Osteoblast (primary cell): Measurements from ENCODE around the gene EFNA1. TPM values are rescaled to one million over a fixed set of nuclear protein-coding genes. Genes with fewer than 3 reads are reported as not detected.

ENCODE experiments used
- DNase-seq: peaks from one replicate; pipeline ENCODE4 v3.0.0; 2011; ENCODE audit warnings: low spot score, mixed read lengths; ENCODE audit not compliant: insufficient read length; ENCODE audit errors: missing footprints
- H2AFZ ChIP-seq: 2 replicates; pipeline ENCODE4 v1.6.0; 2011; ENCODE audit warnings: mild to moderate bottlenecking, low read length
- H3K27ac ChIP-seq: 2 replicates; pipeline ENCODE4 v1.5.1; 2011; ENCODE audit warnings: mild to moderate bottlenecking, low read depth, low read length, moderate library complexity
- H3K27me3 ChIP-seq: 2 replicates; pipeline ENCODE4 v1.6.0; 2012; ENCODE audit warnings: mild to moderate bottlenecking, control low read depth, inconsistent platforms, low read length, moderate library complexity; ENCODE audit not compliant: insufficient read depth
- H3K36me3 ChIP-seq: 2 replicates; pipeline ENCODE4 v1.5.1; 2011; ENCODE audit warnings: mild to moderate bottlenecking, low read length, control low read depth, moderate library complexity; ENCODE audit not compliant: insufficient read depth
- H3K4me1 ChIP-seq: 2 replicates; pipeline ENCODE4 v1.5.1; 2011; ENCODE audit warnings: mild to moderate bottlenecking, low read length, control low read depth, moderate library complexity; ENCODE audit not compliant: insufficient read depth
- H3K4me2 ChIP-seq: 2 replicates; pipeline ENCODE4 v1.6.0; 2011; ENCODE audit warnings: mild to moderate bottlenecking, low read length; ENCODE audit not compliant: insufficient read depth
- H3K4me3 ChIP-seq: fragments of 200-600 bp; sonication (generic); 3 replicates; pipeline ENCODE4 v1.5.1; 2012; ENCODE audit warnings: mild to moderate bottlenecking, low read length, inconsistent platforms; ENCODE audit not compliant: insufficient read depth
- H3K79me2 ChIP-seq: 2 replicates; pipeline ENCODE4 v1.6.0; 2012; ENCODE audit warnings: mild to moderate bottlenecking, low read length, control low read depth, inconsistent platforms; ENCODE audit not compliant: insufficient read depth
- H3K9me3 ChIP-seq: 2 replicates; pipeline ENCODE4 v1.5.1; 2011; ENCODE audit warnings: low read depth, low read length, control low read depth
- H4K20me1 ChIP-seq: 2 replicates; pipeline ENCODE4 v1.6.0; 2012; ENCODE audit warnings: mild to moderate bottlenecking, low read length, control low read depth; ENCODE audit not compliant: insufficient read depth
- CTCF ChIP-seq: IDR thresholded peaks from 2 replicates; pipeline ENCODE4 v1.5.1; 2011; ENCODE audit warnings: mild to moderate bottlenecking, low read depth, low read length, moderate library complexity; ENCODE audit errors: extremely low read depth
- total RNA-seq: library from RNA; depleted of rRNA; stranded (reverse); fragments of >200 nt; gene quantifications from 2 replicates; pipeline ENCODE4 v1.2.3, GENCODE V29; 2012

Gene EFNA1
- total RNA-seq, 1 donor, result 0.36 TPM

DNA sequence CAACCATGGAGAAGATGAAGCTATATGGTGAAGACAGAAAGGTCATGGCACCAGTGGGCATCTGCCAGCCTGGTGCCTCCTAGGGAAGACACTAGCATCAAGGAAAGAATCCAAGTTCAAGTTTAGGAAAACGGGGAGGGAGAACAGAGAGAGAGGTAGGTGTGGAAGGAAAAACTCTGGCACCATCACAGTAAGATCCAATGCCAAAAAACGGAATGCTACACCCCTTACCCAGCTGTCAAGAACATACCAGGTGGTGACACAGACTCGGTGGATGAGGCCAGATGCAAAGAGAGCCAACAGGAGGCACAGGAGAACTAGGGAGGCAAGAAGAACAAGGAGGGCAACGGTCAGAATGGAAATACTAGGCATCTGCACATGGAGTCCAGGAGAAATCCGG lies 41.9 kb downstream of the EFNA1 start:
- peaks cover 21% of the 10 kb centered on the region for H3K4me1 ChIP-seq
- no peak for DNase-seq
- peaks cover 22% of the 10 kb centered on the region for H3K79me2 ChIP-seq
- H3K9me3 ChIP-seq, result no peaks in the 10 kb centered on the region
- H2AFZ ChIP-seq, result no peak overlapping the region
- no peak overlapping the region for H3K4me2 ChIP-seq
- H4K20me1 ChIP-seq, result peaks cover 14% of the 10 kb centered on the region
- H3K27ac ChIP-seq, result no peak overlapping the region
- H3K4me3 ChIP-seq, result no peak overlapping the region
- peaks cover 11% of the 10 kb centered on the region for H3K27me3 ChIP-seq
- no peak for TF ChIP-seq CTCF
- peaks cover 26% of the 10 kb centered on the region for H3K36me3 ChIP-seq

- no peak for TF ChIP-seq CTCF
- Histone ChIP-seq H3K27ac (no peak overlapping the region), H3K4me1 (peaks cover 21% of the 10 kb centered on the region), H3K79me2 (peaks cover 22% of the 10 kb centered on the region), H3K9me3 (no peaks in the 10 kb centered on the region), H3K27me3 (peaks cover 11% of the 10 kb centered on the region), H3K4me2 (no peak overlapping the region), H3K36me3 (peaks cover 26% of the 10 kb centered on the region), H4K20me1 (peaks cover 14% of the 10 kb centered on the region), H3K4me3 (no peak overlapping the region), H2AFZ (no peak overlapping the region)
- peak; percentile 82 for DNase-seq
Observed at GRCh38 chr1:155170101-155170785, 42.6 kb downstream of the EFNA1 start.

- DNase-seq, result no peak
- peaks cover 26% of the 10 kb centered on the region for H3K36me3 ChIP-seq
- H3K27me3 ChIP-seq, result peaks cover 9% of the 10 kb centered on the region
- H3K27ac ChIP-seq, result no peak overlapping the region
- H3K79me2 ChIP-seq, result peaks cover 22% of the 10 kb centered on the region
- H3K4me1 ChIP-seq, result peaks cover 21% of the 10 kb centered on the region
- no peak for TF ChIP-seq CTCF
- H4K20me1 ChIP-seq, result peaks cover 14% of the 10 kb centered on the region
- no peak overlapping the region for H3K4me3 ChIP-seq
- H3K4me2 ChIP-seq, result no peak overlapping the region
- H3K9me3 ChIP-seq, result no peaks in the 10 kb centered on the region
- no peak overlapping the region for H2AFZ ChIP-seq
Observed at GRCh38 chr1:155170806-155171205, 43.1 kb downstream of the EFNA1 start.

DNA sequence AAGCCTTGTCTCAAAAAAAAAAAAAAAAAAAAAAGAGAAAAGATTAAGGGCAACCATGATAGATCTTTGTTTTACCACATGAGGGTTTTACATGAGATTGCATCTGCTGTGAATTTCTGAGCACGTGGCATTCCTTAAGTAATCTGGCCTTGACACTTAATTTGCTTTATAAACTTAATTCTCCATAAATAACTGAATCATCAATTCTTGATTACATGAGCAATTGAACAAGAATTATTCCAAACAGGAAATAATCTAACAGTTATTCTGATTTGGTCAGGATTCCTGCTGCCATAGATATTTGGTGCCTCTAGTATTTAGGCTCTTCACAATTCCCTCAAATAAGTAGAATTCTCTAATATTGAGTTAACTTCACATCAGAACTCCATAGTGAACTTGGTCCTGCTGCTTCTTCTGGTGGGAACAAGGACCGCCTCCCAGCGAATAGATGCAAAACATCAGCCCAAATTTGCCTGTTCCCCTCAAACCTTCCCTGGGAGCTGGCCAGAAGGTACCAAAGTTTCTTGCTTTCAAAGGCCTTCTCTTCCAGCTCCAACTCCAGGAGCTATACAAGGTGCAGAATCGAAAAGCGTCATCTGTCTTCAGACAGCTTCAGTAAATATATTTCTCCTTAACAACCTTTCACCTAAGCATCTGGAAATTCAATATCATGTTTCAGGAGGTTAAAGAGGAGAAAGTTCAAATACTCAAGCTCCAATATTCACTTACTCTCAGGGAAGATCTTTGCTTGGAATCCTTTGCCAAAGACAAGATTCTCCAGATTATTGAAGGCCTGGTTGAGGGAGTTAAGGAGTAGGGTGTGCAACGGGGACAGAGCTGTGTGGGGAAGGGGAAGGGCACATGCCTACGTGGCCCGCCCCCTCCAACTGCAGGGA lies 44.4 kb downstream of the EFNA1 start:
- Histone ChIP-seq H3K27me3 (no peaks in the 10 kb centered on the region), H3K9me3 (no peaks in the 10 kb centered on the region), H3K36me3 (peaks cover 26% of the 10 kb centered on the region), H3K4me3 (peak overlapping the region; percentile 87), H3K27ac (peak overlapping the region; percentile 80), H3K79me2 (peaks cover 22% of the 10 kb centered on the region), H4K20me1 (peaks cover 14% of the 10 kb centered on the region), H3K4me2 (peak overlapping the region; percentile 89), H3K4me1 (peaks cover 21% of the 10 kb centered on the region), H2AFZ (peak overlapping the region; percentile 88)
- peak; percentile 46 for DNase-seq
- no peak for TF ChIP-seq CTCF
